Measurements from ENCODE around the gene DNAH17. TPM values are rescaled to one million over a fixed set of nuclear protein-coding genes. Genes with fewer than 3 reads are reported as not detected.

The DNAH17 gene
- total RNA-seq, 1 experiment from 2014 or later = 0.69 TPM

DNA sequence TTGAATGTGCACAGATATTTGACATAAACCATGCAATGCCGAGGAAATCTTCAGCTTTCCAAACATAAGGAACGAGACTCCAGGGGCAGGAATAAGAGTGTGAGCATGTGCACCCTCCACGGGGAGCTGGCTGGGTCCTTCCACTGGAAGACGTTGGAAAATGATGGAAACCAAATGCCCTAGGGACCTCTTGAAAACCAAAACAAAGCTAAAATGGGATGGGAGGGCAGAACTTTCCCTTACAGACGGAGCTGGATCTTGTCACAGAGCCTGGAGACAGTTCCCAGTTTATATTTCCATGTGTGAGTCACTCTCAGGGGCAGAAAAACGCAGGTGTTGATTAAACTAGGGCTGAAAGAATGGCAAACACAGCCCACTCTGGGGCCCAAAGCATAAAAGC, 34.4 kb upstream of the DNAH17 start:
- DNase-seq (ENCODE audit: low read depth, low spot score) (no peak), ATAC-seq (no peak)
- Histone ChIP-seq H3K9ac (ENCODE audit: low read length) (no peak overlapping the region), H3K79me2 (ENCODE audit: insufficient read depth, low read length) (no peaks in the 10 kb centered on the region), H3K4me2 (ENCODE audit: low read length) (no peak overlapping the region), H2AFZ (ENCODE audit: low read depth, low read length, poor library complexity, severe bottlenecking) (no peak overlapping the region), H3K9me3 (ENCODE audit: control insufficient read depth in 1 of 2, insufficient read depth in 1 of 2, low read depth in 1 of 2, low read length in 2 of 2) (no peaks in the 10 kb centered on the region), H3K4me3 (replicated peaks in 1 of 2; ENCODE audit: low read depth in 1 of 2, low read length in 2 of 2) (no peak overlapping the region), H3K36me3 (ENCODE audit: control insufficient read depth in 1 of 2, insufficient read depth in 2 of 2, low read length in 2 of 2) (no peaks in the 10 kb centered on the region), H3K27ac (ENCODE audit: low read depth, low read length) (no peak overlapping the region), H4K20me1 (ENCODE audit: insufficient read depth) (no peaks in the 10 kb centered on the region), H3K9me2 (ENCODE audit: insufficient read depth) (no peaks in the 10 kb centered on the region), H3K27me3 (ENCODE audit: insufficient read depth, low read length) (peaks cover 14% of the 10 kb centered on the region; the same call in 1 of the 2 replicates), H3K4me1 (ENCODE audit: control insufficient read depth in 1 of 2, insufficient read depth in 2 of 2, low read length in 2 of 2) (no peaks in the 10 kb centered on the region)
- intact Hi-C loops (cut with micrococcal nuclease) = no loop called here
- no peak for TF ChIP-seq POLR2AphosphoS5 (IDR thresholded peaks at IDR 0.05; ENCODE audit: low read depth, low read length)
- TF ChIP-seq EZH2phosphoT487 (IDR thresholded peaks at IDR 0.05; ENCODE audit: borderline replicate concordance) = no peak
- no peak for TF ChIP-seq JUND (IDR thresholded peaks at IDR 0.05)
- TF ChIP-seq MAX (IDR thresholded peaks at IDR 0.05) = no peak
- no peak for TF ChIP-seq YY1 (IDR thresholded peaks at IDR 0.05; ENCODE audit: extremely low read depth, insufficient replicate concordance, low read depth, low read length)
- TF ChIP-seq SP1 (IDR thresholded peaks at IDR 0.05; ENCODE audit: low read depth) = no peak
- TF ChIP-seq SRF (IDR thresholded peaks at IDR 0.05; ENCODE audit: low read depth) = no peak
- no peak for TF ChIP-seq SIN3A (IDR thresholded peaks at IDR 0.05; ENCODE audit: low read depth)
- TF ChIP-seq ZBTB33 (IDR thresholded peaks at IDR 0.05; ENCODE audit: extremely low read depth, insufficient replicate concordance, low read length) = no peak
- TF ChIP-seq POLR2A (IDR thresholded peaks at IDR 0.05; ENCODE audit: borderline replicate concordance, extremely low read depth, insufficient read depth, insufficient read length) = no peak
- no peak for TF ChIP-seq EGR1 (IDR thresholded peaks at IDR 0.05; ENCODE audit: low read depth)
- CTCF ChIA-PET = no interaction called here
- RAD21 ChIA-PET (ENCODE audit: low non-redundant PET in 1 of 2, low total read pairs in 2 of 2, uncharacterized antibody in 2 of 2, unreplicated experiment in 2 of 2) = no interaction called here
- POLR2A ChIA-PET = no interaction called here
- BruUV-seq (replicated peaks) = no TSS peak

Data from HCT116 (cell line).